GM19395 (cell line): ENCODE measurements around the gene TNFAIP3.
"Not testable (repeated sequence)": the region's sequence is repeated elsewhere in the genome, so short reads cannot be mapped to it uniquely, and the experiment has no call there.

Experiments used
- ATAC-seq: cut with Tn5 transposase; IDR thresholded peaks from one replicate; pipeline ENCODE4 v1.9.1; 2021; ENCODE audit warnings: mild to moderate bottlenecking, moderate library complexity; ENCODE audit not compliant: unreplicated experiment

Gene TNFAIP3

DNA sequence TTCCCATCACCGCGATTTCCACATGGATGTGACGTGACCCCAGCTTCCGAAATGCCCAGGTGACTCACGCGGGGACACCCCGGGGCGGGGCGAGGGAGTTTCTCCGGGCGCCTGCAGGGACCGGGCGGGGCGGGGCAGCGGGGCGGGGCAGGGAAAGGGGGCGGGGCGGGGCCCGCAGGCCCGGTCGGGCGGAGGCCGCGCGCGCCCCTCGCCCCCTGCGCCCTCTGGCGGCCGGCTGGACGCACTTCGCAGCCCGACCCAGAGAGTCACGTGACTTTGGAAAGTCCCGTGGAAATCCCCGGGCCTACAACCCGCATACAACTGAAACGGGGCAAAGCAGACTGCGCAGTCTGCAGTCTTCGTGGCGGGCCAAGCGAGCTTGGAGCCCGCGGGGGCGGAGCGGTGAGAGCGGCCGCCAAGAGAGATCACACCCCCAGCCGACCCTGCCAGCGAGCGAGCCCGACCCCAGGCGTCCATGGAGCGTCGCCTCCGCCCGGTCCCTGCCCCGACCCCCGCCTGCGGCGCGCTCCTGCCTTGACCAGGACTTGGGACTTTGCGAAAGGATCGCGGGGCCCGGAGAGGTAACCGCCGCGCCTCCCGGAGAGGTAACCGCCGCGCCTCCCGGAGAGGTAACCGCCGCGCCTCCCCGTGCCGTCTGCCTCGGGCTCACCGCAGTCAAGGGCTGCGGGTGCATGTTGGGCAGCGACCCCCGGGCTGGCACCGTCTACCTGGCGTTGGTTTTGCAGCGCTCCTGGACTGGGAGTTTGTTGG lies at the start of gene TNFAIP3:
Gene TNFAIP3 (plus strand): TSS at position 346 of the 771 bp plus-strand sequence. CDS start 3,969 bp downstream, outside the sequence.
- ATAC-seq, result peak; percentile 76

- ATAC-seq, result no peak
Measured at GRCh38 chr6:137818440-137818839, 48.6 kb upstream of the TNFAIP3 start.

DNA sequence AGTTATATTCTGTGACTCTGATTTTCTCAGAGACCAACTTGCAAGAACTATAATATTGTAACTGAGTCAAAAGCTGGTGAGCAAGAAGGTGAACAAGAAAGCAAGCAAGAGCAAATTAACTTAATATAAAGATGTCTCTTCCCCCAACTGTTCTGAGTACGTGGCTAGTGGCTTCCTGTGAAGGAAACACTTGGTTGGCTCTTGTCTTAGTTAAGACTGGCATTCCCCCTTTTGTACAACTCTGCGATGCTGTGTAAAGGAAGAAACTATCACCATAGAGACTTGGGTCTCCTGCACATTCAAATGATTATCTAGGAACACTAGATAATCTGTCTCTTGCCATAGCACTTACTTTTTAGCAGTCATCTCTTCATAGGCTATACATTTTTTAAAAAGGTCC lies 47.3 kb upstream of the TNFAIP3 start:
- ATAC-seq, result no peak

DNA sequence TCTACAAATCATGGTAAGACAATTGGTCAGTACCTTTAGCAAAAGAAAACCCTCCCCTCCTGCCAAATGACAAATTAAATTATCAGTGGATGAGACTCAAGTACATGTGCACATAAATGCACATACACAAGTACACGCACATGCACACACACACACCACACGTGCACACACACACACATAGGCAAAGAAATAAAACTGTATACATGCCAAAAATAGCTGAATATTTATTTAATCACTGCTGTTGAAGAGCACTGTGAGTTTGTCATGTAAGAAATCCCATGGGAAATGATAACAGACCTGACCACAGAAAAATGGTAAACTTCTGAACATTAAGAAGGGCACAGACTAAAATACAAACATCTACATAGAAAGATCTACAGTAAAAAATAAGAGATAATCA lies 46.6 kb upstream of the TNFAIP3 start:
- ATAC-seq, result no peak

GRCh38 chr6:137820952-137821351 lies 46.1 kb upstream of the TNFAIP3 start:
- ATAC-seq, result no peak

- ATAC-seq, result no peak
Measured at GRCh38 chr6:137821491-137821890, 45.6 kb upstream of the TNFAIP3 start.

GRCh38 chr6:137823826-137824555 lies 43.1 kb upstream of the TNFAIP3 start:
- ATAC-seq, result no peak

DNA sequence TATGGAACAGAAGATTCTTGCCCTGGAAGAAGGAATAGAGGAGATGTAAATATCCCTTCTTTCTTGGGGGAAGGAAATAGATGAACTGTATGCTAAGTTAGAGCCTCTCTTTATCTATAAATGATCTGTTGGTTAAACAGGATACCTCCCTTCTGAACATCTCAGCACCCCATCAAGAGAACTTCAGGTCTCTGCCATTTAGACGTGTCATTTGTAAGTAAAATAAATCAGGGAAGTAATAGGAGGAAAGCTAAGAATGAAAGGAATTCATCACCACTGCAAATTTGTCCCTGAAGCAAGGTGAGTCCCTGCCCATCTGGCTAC lies 42.5 kb upstream of the TNFAIP3 start:
- no peak for ATAC-seq

- no peak for ATAC-seq
Measured at GRCh38 chr6:137824896-137825295, 42.2 kb upstream of the TNFAIP3 start.

DNA sequence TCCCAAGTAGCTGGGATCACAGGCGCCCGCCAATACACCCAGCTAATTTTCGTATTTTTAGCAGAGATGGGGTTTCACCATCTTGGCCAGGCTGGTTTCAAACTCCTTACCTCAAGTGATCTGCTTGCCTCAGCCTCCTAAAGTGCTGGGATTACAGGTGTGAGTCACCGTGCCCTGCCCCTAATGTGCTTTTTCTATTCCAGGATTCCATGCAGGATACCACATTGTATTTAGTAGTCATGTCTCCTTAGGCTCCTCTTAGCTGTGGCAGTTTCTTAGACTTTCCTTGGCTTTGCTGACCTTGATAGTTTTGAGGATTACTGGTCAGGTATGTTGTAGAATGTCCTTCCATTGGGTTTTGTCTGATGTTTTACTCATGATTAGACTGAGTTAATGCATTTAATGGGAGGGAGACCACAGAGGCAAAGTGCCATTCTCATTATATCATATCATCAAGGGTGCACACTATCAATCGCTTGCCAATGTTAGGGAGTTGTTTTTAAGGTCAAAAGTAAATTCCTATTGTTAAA lies 39.6 kb upstream of the TNFAIP3 start:
- no peak for ATAC-seq

DNA sequence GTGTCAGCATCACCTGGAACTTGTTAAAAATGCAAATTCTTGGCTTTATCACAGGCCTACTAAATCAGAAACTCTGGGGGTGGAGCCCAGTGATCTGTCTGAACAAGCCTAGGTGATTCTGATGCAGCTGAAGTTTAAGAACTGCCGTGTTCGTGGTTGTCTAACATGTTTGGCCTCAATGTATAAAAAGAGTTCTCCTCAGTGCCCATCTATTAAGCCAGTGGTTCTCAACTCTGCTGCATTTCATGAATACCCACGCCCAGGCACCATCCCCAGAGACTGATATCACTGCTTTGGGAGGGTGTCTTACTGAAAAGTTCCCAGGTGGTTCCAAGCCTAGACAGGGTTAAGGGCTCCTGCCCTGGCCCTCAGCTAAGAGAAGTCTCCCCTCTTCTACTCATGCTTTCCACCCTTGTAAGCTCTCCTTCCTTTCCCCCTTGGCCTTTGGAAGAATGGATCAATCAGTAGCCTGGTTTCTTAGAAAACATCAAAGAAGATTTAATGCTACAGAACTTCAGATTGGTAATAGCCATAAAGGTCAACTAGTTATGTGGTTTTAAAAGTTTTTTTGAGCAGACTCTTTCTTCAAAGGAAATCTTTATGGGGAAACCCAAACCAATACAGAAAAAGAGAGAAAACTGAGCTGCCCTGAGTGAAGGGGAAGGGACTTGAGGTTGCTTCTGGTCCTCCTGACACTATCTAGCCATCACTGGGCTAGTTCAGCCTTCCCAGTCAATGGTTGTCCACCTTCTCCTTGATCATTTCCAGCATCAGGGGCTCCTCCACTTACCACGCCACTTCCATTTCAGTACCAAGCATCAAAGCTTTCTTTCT lies 38.9 kb upstream of the TNFAIP3 start:
- peak; percentile 74 for ATAC-seq

DNA sequence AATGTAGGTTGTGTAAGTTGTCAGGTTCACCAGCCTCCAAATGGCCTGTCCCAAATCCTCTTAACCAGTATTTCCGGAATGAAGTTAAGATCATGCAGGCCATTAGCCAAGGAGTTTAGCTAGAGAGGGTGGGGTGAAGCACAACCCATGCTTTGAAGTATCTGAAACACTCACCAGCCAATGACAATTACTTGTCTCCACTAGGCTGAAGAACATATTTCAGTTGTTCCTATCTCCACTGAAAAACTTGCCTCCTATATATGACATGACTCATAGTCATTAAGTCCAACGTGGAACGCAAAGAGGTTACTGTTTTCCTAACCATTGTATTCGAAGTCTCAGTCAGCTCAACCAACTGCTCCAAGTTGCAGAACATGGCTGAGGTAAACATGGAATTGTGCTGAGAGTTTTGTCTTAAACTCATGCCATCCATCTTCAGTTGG lies 37.4 kb upstream of the TNFAIP3 start:
- ATAC-seq, result no peak

- no peak for ATAC-seq
Measured at GRCh38 chr6:137830511-137830911, 36.5 kb upstream of the TNFAIP3 start.

DNA sequence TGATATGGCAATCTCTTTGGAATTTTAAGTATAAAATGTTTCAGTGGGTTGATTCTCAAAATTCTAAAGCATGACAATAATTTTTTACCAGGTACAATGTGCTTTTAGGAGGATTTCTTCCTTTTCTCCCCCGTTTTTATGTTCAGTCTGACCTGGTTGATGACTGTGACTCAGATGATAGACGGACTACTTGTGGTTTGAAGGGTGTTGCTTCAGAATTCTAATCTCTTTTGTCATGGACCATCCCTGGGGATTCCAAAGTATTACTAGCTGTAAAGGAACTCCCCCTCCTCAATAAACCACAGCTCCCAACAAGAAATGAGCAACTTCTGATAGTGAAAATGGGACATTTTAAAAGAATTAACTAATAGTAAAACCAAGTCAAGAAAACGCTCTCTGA lies 34.9 kb upstream of the TNFAIP3 start:
- no peak for ATAC-seq

GRCh38 chr6:137834508-137834907 lies 32.6 kb upstream of the TNFAIP3 start:
- no peak for ATAC-seq

GRCh38 chr6:137836788-137837187 lies 30.3 kb upstream of the TNFAIP3 start:
- no peak for ATAC-seq

DNA sequence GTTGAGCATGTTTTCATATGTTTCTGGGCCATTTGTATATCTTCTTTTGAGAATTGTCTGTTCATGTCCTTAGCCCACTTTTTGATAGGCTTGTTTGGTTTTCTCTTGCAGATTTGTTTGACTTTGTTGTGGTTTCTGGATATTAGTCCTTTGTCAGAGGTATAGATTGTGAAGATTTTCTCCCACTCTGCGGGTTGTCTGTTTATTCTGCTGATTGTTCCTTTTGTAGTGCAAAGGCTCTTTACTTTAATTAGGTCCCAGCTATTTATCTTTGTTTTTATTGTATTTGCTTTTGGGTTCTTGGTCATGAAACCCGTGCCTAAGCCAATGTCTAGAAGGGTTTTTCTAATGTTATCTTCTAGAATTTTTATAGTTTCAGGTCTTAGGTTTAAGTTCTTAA lies 29.0 kb upstream of the TNFAIP3 start:
- ATAC-seq, result not testable (repeated sequence)

GRCh38 chr6:137838597-137838996 lies 28.5 kb upstream of the TNFAIP3 start:
- ATAC-seq, result not testable (repeated sequence)

GRCh38 chr6:137839076-137839475 lies 28.0 kb upstream of the TNFAIP3 start:
- ATAC-seq, result no peak

GRCh38 chr6:137840252-137840651 lies 26.8 kb upstream of the TNFAIP3 start:
- ATAC-seq, result no peak

DNA sequence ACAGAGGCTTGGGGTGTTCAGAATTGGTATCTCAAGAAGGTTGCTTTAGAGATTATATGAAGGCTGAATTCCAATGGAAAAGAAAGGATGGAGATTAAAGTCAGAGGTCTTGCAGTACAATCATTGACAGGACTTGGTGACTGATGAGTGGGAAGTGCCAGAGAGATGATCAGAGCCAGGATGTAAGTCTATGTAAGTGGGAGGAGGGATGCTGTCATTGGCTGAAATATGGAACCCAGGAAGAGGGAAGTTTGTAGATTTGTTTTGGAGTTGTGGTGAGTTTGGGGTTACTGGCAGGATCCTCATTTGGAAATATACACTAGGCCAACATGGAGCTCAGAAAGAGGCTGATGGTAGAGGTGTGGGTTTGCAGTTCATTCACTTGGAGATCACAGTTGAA lies 23.8 kb upstream of the TNFAIP3 start:
- no peak for ATAC-seq
